HG02970 (cell line): ENCODE measurements around the gene LIPA.
"Not testable (repeated sequence)": the region's sequence is repeated elsewhere in the genome, so short reads cannot be mapped to it uniquely, and the experiment has no call there.

Experiments
- ATAC-seq: cut with Tn5 transposase; IDR thresholded peaks from one replicate; pipeline ENCODE4 v1.9.1; 2021; ENCODE audit warnings: mild to moderate bottlenecking, moderate library complexity, moderate number of reproducible peaks; ENCODE audit not compliant: unreplicated experiment, low FRiP score

The LIPA gene

GRCh38 chr10:89271532-89271931, 20.0 kb upstream of the LIPA start:
- no peak for ATAC-seq

- no peak for ATAC-seq
Observed at GRCh38 chr10:89270153-89270483, 18.5 kb upstream of the LIPA start.

GRCh38 chr10:89269433-89270152, 18.0 kb upstream of the LIPA start:
- ATAC-seq: no peak

GRCh38 chr10:89266721-89267453, 15.3 kb upstream of the LIPA start:
- ATAC-seq: no peak

GRCh38 chr10:89263531-89263930, 12.0 kb upstream of the LIPA start:
- no peak for ATAC-seq

GRCh38 chr10:89263091-89263490, 11.5 kb upstream of the LIPA start:
- no peak for ATAC-seq

GRCh38 chr10:89262086-89263051, 10.8 kb upstream of the LIPA start:
- ATAC-seq: no peak

GRCh38 chr10:89258881-89259280, 7.3 kb upstream of the LIPA start:
- no peak for ATAC-seq

GRCh38 chr10:89257581-89257980, 6.0 kb upstream of the LIPA start:
- no peak for ATAC-seq

- no peak for ATAC-seq
Observed at GRCh38 chr10:89256962-89257361, 5.4 kb upstream of the LIPA start.

- no peak for ATAC-seq
Observed at GRCh38 chr10:89256340-89256739, 4.8 kb upstream of the LIPA start.

GRCh38 chr10:89255793-89256192, 4.2 kb upstream of the LIPA start:
- ATAC-seq: no peak

GRCh38 chr10:89255091-89255579, 3.6 kb upstream of the LIPA start:
- ATAC-seq: not testable (repeated sequence)

- no peak for ATAC-seq
Observed at GRCh38 chr10:89252225-89252585, 630 bp upstream of the LIPA start.

GRCh38 chr10:89250865-89251408, 638 bp downstream of the LIPA start:
- no peak for ATAC-seq

- no peak for ATAC-seq
Observed at GRCh38 chr10:89248990-89249389, 2.6 kb downstream of the LIPA start.

- ATAC-seq: not testable (repeated sequence)
Observed at GRCh38 chr10:89247623-89248022, 4.0 kb downstream of the LIPA start.

- no peak for ATAC-seq
Observed at GRCh38 chr10:89245802-89246201, 5.8 kb downstream of the LIPA start.

GRCh38 chr10:89242840-89243568, 8.6 kb downstream of the LIPA start:
- ATAC-seq: no peak

- no peak for ATAC-seq
Observed at GRCh38 chr10:89242345-89242684, 9.3 kb downstream of the LIPA start.
